ENCODE measurements around the gene CCDC136.

The CCDC136 gene

DNA sequence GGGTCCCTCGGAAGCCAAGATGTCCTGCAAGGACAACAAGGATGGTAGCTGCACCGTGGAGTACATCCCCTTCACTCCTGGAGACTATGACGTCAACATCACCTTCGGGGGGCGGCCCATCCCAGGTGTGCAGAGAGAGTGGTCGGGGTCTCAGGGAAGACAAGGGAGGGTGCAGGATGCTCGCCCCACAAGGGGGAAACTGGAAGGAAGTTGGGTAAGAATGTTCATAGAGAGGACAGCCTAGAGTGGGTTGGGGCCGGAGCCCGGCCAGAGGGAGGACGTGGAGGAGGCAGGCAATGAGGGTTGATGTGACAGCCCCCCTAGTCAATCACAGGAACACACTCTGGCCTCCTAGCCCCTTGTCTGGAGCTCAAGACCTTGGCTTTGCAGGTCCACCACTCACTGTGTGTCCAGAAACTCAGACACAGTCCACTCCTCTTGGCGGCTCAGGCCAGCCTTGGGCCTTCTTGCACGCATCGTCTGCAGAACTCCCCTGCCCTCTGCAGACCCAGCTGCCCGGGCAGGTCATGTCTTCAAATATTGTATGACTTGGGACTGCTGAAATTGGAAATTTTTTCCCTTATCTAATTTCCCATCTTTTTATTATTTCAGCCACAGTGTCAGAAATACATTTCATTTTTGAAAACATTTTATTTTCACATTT lies 55.1 kb downstream of the CCDC136 start:
- DNase-seq: no peak

DNA sequence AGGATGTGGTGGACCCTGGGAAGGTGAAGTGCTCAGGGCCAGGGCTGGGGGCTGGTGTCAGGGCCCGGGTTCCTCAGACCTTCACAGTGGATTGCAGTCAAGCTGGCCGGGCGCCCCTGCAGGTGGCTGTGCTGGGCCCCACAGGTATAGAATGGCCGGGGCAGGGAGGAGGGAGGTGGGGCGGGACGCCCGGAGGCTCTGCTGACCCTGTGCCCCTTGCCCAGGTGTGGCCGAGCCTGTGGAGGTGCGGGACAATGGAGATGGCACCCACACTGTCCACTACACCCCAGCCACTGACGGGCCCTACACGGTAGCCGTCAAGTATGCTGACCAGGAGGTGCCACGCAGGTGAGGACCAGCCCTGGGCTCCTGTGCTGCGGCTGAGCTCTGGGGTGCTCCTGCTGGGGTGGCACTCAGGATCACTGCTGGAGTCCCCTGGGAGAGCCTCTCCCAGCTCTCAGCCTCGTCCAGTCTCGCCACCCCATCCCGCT lies 56.0 kb downstream of the CCDC136 start:
- DNase-seq: no peak

DNA sequence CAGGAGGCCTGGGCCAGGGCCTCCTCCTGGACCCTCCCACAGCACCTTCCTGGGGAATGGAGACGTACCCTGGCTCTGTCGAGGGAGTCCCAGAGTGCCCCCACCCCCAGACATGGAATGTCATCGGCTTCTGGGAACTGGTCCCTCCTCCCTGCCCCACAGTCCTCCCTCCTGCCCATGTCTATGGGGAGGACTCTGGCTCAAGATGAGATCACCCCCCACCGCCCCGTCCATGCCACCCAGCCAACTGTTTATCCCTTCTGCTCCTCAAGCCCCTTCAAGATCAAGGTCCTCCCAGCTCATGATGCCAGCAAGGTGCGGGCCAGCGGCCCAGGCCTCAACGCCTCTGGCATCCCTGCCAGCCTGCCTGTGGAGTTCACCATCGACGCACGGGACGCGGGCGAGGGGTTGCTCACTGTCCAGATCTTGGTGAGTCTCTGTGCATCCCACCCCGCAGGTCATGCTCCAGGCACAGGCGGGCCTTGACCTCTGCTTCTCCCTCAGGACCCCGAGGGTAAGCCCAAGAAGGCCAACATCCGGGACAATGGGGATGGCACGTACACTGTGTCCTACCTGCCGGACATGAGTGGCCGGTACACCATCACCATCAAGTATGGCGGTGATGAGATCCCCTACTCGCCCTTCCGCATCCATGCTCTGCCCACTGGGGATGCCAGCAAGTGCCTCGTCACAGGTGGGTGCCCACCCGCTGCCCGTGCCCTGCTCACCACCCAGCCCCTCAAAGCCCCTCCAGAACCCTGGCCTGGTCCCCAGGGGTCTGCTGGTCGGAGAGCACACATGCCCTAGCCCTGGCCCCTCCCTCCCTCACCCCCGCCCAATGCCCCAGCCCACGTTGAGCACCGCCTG lies 56.8 kb downstream of the CCDC136 start:
- DNase-seq: no peak

DNA sequence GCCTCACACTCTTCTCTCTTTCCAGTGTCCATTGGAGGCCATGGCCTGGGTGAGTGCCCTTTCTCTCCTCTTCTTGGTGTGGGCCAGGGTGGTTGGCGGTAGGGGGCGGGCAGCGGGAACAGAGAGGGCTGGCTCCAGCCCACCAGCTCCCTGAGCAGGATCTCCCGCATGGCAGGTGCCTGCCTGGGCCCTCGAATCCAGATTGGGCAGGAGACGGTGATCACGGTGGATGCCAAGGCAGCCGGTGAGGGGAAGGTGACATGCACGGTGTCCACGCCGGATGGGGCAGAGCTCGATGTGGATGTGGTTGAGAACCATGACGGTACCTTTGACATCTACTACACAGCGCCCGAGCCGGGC lies 57.4 kb downstream of the CCDC136 start:
- DNase-seq: no peak

DNA sequence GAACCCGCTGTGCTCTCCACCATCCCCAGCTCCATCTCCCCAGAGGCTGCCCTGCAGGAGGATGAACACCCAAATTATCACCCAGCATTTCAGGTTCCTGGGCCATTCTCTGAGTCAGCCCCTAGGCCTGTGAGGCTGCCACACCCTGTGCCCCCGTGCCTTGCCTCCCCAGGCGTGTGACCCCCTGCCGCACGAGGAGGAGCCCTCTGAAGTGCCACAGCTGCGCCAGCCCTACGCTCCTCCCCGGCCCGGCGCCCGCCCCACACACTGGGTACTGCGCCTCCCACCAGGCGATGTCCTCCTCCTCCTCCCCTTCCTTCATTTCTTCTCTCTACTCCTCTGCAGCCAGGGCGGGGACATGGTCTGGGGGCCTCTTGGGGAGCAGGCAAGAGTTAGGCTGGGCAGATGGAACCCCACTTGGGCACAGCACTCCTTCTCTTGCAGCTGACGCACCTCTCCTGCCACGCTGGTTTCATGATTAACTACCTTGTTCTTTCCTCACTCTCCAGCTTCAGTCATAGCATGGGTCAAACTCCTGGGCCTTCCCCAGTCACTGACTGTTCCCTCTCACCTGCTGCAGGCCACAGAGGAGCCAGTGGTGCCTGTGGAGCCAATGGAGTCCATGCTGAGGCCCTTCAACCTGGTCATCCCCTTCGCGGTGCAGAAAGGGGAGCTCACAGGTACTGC lies 58.2 kb downstream of the CCDC136 start:
- no peak for DNase-seq

DNA sequence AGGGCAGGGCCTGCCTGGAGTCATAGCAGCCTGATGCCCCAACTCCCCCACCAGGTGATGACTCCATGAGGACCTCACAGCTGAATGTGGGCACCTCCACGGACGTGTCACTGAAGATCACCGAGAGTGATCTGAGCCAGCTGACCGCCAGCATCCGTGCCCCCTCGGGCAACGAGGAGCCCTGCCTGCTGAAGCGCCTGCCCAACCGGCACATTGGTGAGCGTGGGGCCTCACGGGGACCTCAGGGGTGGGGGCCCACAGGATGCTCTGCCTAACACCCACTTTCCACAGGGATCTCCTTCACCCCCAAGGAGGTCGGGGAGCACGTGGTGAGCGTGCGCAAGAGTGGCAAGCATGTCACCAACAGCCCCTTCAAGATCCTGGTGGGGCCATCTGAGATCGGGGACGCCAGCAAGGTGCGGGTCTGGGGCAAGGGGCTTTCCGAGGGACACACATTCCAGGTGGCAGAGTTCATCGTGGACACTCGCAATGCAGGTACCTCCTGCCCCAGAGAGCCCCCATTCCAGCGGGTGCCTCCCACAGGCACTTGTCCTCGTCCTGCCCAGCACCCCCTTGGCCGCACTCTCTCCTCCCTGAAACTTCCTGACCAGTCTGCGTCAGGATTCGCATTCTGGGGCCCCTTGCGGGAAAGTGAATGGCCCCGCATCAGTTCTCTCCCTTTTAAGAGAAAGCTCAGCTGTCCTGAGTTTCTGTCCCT lies 60.9 kb downstream of the CCDC136 start:
- DNase-seq: no peak

DNA sequence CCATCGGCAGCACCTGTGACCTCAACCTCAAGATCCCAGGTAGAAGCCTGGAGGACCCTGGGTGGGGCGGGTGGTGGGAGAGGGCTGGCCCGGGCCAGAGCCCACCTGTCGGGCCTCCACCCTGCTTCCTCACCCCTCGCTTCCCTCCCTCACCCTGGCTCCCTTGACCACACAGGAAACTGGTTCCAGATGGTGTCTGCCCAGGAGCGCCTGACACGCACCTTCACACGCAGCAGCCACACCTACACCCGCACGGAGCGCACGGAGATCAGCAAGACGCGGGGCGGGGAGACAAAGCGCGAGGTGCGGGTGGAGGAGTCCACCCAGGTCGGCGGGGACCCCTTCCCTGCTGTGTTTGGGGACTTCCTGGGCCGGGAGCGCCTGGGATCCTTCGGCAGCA lies 62.0 kb downstream of the CCDC136 start:
- no peak for DNase-seq

DNA sequence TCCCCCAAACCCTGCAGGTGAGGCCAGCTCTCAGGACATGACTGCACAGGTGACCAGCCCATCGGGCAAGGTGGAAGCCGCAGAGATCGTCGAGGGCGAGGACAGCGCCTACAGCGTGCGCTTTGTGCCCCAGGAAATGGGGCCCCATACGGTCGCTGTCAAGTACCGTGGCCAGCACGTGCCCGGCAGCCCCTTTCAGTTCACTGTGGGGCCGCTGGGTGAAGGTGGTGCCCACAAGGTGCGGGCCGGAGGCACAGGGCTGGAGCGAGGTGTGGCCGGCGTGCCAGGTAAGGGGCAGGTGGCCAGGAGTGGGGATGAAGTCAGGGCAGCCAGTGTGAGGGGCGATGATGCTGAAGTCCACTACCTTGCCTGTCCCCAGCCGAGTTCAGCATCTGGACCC lies 62.6 kb downstream of the CCDC136 start:
- no peak for DNase-seq

DNA sequence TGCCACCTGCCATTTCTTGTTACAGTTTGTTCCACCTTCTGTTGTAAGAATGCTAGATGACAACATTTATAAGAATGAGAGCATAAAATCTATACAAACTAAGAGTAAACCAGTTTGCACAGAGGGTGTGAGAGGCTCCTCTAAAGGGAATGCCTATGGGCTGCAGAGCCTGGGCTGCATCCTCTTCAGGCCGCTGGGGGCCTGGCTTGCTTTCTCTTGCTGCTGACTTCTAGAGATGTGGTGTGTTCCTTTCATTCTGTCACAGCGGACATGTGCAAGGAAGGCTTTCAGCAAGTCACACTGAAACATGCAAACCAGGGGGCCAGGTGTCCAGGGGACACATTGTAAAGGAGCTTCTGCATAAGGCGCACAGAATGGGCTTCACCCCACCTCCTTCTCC lies 63.8 kb downstream of the CCDC136 start:
- DNase-seq: no peak

DNA sequence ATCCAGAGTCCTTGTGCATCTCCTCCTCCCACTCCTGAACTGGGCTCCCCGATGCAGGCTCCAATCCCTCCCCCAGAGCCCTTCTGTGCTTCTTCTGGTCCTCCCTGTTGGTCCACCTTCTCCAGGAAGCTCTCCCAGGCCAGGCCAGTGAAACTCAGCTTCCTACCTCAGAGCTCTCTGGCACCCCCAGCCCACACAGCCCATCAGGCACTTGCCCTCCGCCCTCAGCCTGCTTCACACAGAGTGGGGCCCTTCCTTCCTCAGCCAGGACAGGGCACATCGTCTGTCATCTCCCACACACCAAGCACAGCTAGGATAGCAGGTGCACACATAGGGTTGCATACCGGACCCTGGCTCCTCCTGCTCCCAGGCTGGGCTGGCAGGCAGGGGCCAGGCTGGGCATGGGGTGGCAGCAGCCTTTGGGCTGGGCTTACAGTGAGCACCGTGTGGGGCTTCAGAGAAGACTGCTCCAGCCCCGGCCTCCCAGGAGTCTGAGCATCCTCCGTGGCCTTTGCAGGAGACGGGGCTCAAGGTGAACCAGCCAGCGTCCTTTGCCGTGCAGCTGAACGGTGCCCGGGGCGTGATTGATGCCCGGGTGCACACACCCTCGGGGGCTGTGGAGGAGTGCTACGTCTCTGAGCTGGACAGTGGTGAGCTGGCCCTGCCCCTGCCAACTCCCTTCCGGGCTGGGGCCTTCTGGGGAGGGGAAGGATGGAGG lies 64.4 kb downstream of the CCDC136 start:
- DNase-seq: no peak

DNA sequence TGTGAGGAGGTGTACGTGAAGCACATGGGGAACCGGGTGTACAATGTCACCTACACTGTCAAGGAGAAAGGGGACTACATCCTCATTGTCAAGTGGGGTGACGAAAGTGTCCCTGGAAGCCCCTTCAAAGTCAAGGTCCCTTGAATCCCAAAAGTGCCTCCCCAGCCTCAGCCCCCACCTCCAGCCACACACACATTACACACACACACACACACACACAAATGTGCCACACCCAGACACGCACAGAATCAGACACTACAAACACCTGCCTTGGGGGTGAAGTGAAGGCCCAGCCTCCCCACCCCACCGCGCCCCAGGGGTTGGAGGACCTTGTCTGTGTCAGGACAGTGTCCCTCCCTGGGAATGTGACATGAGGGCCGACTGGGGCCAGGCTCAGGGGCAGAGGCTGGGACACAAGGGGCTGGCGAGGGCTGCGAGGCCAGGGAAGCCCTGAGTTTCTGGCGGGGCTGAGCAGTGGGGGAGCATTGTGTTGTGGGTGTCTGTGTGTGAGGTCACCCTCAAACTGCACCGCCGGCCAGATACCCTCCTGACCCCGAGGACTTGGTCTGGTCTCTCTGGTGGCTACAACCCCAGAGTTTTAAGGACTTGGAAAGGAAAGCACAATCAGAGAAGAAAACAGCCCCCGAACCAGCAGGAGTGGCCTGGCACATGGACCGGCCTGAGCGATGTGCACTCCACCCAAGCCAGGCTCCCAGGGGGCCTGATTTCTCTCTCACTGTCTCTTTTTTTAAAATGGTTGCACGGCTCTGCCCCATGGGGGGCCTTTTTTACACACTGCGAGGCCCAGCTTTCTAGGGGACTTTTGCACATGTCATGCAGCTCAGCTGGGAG lies 66.8 kb downstream of the CCDC136 start:
- DNase-seq: no peak

DNA sequence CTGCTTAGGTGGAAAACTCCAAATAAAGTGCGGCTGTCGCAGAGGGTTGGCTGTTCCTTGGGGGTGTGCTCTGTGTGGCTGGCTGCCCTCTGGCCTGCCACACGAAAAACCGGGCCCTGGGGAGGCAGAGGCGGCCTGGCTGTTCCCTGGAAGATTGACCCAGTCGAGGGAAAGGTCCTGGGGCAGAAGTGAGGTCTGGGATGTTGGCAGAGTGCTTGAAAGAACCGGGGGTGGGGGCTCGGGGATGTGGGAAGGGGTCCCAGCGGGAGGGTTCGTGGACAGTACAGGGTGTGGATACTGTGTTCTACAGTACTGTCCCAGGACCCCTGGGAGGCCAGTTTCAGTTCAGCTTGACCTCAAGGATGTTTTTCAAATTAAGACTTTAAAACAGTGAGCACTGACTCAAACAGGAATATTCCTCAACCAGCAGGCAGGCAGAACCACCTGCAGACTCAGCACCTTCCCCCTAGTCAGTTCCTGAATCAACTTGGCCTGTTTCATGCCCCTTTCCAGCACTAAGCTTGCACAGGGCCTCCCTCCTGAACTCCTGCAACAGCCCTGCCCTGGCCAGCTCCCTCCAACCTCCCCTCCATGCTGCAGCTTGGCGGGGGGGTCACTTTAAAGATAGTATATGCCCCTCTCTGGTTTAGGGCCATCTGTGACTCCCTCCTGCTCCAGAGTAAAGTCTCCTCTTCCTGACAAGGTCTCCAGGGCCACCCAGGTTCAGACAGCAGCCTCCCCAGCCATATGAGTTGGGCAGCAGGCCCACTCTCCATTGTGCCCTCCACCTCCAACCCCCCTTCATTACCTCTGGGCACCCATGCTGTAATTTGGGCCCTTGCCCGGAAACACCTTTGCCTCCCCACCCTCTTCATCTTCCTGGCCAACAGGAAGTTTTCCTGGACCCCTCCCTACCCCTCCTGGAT lies 67.7 kb downstream of the CCDC136 start:
- DNase-seq: no peak

DNA sequence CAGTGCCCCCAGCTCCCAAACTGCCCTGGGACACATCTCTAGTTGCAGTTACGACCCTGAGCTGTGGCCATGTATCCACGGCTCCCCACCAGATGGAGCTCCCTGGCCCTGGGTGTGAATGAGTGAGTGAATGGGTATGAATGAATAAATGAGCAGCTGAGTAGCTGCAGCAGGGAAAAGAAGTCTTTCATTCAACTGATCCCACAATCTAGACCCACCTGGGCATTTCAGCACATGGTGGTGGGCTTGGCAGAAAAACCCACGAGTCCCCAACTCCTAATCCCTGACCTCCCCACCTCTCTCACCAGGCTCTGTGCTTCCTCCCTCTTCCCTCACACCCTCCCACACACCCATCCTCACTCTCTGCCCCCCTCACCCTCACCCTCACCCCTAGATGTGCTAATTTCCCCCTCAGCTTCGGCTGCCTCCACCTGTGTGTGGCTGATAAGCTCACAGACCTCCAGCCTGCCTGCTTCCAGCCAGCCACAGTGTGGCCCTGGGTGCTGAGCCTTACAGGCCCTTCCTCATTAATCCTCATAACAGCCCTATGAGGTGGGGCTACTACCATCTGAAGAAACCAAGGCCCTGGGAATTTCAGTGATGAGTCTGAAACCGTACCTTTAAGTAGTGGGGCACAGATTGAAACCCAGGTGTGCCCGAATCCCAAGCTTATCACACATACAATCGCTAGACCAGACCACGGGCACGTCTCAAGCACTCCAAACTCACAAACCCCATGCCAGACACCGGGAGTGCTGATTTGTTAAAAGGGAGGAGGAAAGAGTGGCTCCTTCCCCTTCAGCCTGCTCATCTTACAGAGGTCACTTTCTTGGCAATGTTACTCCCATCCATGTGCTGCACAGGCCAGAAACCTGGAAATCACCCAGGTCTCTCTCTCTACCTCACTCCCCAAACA lies 68.6 kb downstream of the CCDC136 start:
- no peak for DNase-seq

DNA sequence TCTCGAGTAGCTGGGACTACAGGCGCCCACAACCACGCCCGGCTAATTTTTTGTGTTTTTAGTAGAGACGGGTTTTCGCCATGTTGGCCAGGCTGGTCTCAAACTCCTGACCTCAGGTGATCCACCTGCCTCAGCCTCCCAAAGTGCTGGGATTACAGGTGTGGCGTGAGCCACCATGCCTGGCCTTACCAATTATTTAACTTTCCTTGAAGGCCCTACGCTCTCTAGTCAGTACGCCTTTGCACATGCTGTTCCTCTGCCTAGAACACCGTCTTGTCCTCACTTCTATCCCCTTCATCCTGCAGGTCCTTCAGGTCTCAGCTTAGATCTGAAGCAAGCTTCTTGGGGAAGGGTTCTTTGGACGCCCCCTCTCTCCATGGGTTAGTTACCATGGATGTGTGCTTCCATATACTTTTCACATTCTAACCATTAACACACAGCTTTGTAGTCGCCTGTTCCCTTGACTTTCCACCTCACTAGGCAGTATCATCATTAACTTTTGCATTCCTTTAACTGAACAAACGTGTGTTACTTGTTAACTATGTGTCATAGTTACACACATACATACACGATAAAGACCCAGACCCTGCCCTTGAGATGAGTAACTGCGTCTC lies 70.3 kb downstream of the CCDC136 start:
- peak; percentile 88 for DNase-seq

DNA sequence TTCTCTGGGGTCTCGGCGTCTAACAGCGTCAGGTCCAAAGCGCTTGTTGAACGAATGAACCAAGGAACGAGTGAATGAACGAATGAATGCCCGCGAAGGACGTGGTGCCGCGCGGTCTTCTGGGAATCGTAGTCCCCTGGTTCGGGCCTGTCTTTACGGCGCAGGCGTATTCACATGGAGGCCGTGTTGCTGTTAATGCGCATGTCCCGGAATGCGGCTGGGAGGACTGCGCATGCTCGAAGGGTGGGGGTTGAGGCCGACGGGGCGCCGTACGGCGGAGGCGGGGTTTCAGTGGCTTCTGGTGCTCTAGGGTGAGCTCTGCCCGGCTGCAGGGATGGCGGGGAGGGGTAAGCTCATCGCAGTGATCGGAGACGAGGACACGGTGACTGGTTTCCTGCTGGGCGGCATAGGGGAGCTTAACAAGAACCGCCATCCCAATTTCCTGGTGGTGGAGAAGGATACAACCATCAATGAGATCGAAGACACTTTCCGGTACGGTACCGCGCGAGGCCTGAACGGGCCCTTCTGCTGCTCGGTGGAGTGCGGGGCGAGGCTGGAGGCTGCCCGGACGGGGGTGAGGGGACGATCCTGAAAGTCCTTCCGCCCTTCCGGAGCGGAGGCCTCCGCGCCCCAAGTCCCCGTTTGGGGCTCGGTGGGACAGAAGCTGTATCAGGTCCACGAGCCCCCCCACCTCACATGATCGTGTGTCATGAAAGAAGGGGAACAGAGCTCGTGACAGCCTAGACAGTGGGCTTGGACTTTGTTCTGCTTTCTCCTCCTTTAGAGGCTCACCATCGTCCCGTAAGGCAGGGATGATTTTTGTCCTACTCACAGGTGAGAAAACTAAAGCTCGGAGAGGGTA lies 71.0 kb downstream of the CCDC136 start, which contains the start of gene ATP6V1F:
Gene ATP6V1F, plus strand, starts transcription at position 286 of the 862 bp plus-strand sequence. Its CDS starts 49 bp downstream, at position 335.
- DNase-seq: peak; percentile 97

DNA sequence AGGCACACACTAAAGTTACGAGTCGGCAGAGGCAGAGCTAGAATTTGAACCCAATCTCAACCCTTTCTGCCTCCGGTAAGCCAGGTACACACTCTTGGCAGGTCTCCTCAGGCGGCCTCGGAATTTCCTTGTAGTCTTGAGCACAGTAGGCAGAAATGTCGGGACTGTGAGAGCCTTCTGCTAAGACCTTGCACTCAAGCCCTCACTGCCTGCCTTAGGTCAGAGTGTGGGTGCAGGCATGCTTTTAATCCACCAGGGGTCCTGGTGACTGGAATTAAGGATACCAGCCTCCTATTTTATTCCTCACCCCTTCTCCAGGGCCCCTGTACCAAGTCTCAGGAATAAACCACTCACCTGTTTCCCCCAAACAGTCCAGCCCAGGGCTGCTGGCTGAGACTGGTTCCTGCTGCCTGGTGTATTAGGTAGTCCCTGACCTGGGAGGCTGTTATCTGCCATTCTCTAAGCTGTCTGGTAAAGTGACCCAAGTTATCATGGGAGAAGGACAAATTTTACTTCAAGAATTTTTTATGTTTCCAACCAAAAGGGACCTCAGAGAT lies 71.7 kb downstream of the CCDC136 start:
- peak; percentile 27 for DNase-seq

DNA sequence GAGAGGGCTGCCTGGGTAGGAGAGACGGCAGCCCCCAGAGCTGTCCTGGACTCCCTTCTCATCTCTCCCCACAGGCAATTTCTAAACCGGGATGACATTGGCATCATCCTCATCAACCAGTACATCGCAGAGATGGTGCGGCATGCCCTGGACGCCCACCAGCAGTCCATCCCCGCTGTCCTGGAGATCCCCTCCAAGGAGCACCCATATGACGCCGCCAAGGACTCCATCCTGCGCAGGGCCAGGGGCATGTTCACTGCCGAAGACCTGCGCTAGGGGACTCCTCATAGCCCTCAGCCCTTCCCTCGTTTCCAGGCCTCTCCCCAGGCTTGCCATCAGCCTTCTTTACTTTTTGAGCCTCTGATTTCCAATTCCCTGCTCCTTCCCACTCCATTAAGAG lies 73.5 kb downstream of the CCDC136 start:
- DNase-seq: no peak
